HG03108 (cell line): ENCODE results near the gene KIRREL3.

Experiments used
- ATAC-seq: cut with Tn5 transposase; IDR thresholded peaks from one replicate; pipeline ENCODE4 v1.9.1; 2021; ENCODE audit warnings: moderate library complexity; ENCODE audit not compliant: unreplicated experiment

KIRREL3 gene

GRCh38 chr11:126477535-126478305 lies 522.9 kb downstream of the KIRREL3 start:
- no peak for ATAC-seq

- no peak for ATAC-seq
These were observed 523.6 kb downstream of the KIRREL3 start for GRCh38 chr11:126476977-126477376.

- no peak for ATAC-seq
These were observed 524.2 kb downstream of the KIRREL3 start for GRCh38 chr11:126476266-126476924.

GRCh38 chr11:126475014-126475991 lies 525.3 kb downstream of the KIRREL3 start:
- no peak for ATAC-seq

- no peak for ATAC-seq
These were observed 526.4 kb downstream of the KIRREL3 start for GRCh38 chr11:126474220-126474619.

- ATAC-seq: no peak
These were observed 527.3 kb downstream of the KIRREL3 start for GRCh38 chr11:126473269-126473668.

GRCh38 chr11:126469311-126469710 lies 531.3 kb downstream of the KIRREL3 start:
- no peak for ATAC-seq

- ATAC-seq: no peak
These were observed 532.5 kb downstream of the KIRREL3 start for GRCh38 chr11:126468102-126468521.

GRCh38 chr11:126467471-126467870 lies 533.1 kb downstream of the KIRREL3 start:
- no peak for ATAC-seq

- no peak for ATAC-seq
These were observed 533.6 kb downstream of the KIRREL3 start for GRCh38 chr11:126467046-126467370.

- ATAC-seq: no peak
These were observed 534.1 kb downstream of the KIRREL3 start for GRCh38 chr11:126466236-126467045.

GRCh38 chr11:126465573-126466188 lies 534.9 kb downstream of the KIRREL3 start:
- ATAC-seq: peak; percentile 89

- ATAC-seq: no peak
These were observed 535.8 kb downstream of the KIRREL3 start for GRCh38 chr11:126464796-126465195.

- no peak for ATAC-seq
These were observed 538.1 kb downstream of the KIRREL3 start for GRCh38 chr11:126462422-126462821.

- ATAC-seq: no peak
These were observed 538.6 kb downstream of the KIRREL3 start for GRCh38 chr11:126461996-126462395.

GRCh38 chr11:126461096-126461440 lies 539.5 kb downstream of the KIRREL3 start:
- ATAC-seq: no peak

- ATAC-seq: no peak
These were observed 540.0 kb downstream of the KIRREL3 start for GRCh38 chr11:126460417-126461095.

- no peak for ATAC-seq
These were observed 540.8 kb downstream of the KIRREL3 start for GRCh38 chr11:126459691-126460281.

GRCh38 chr11:126457817-126458216 lies 542.8 kb downstream of the KIRREL3 start:
- ATAC-seq: no peak
